K562 (cell line): ENCODE measurements around the gene RNF168. TPM values are rescaled to one million over a fixed set of nuclear protein-coding genes. Genes with fewer than 3 reads are reported as not detected.
"Not testable (repeated sequence)": the region's sequence is repeated elsewhere in the genome, so short reads cannot be mapped to it uniquely, and the experiment has no call there.

Experiments
- ADNP ChIP-seq: fragments of 200-800 bp; sonication (Bioruptor generic); IDR thresholded peaks from 2 replicates; pipeline ENCODE4 v1.6.1; 2016; ENCODE audit warnings: missing genetic modification characterization, missing compliant biosample characterization
- ATF7 ChIP-seq: fragments of 450-650 bp; IDR thresholded peaks from 2 replicates; pipeline ENCODE4 v1.7.1; 2014; ENCODE audit warnings: mild to moderate bottlenecking, moderate library complexity
- CTBP1 ChIP-seq: fragments of 450-650 bp; IDR thresholded peaks from 2 replicates; pipeline ENCODE4 v1.6.1; 2016; ENCODE audit warnings: borderline replicate concordance
- ELF1 ChIP-seq: fragments of 200-800 bp; sonication (Bioruptor generic); IDR thresholded peaks from 2 replicates; pipeline ENCODE4 v1.6.1; 2016; ENCODE audit warnings: missing genetic modification characterization, missing compliant biosample characterization
- ETV1 ChIP-seq: fragments of 450-650 bp; conservative IDR thresholded peaks from 2 replicates; pipeline ENCODE4 v1.6.1; 2016; ENCODE audit warnings: missing genetic modification characterization, control low read depth, low read depth, missing compliant biosample characterization
- KLF16 ChIP-seq: IDR thresholded peaks from 2 replicates; pipeline ENCODE4 v1.6.1; 2016; ENCODE audit warnings: antibody characterized with exemption
- MTA2 ChIP-seq: fragments of 450-650 bp; IDR thresholded peaks from 2 replicates; pipeline ENCODE4 v1.6.1; 2016; ENCODE audit warnings: low read depth
- MYNN ChIP-seq, 2 experiments: sonication (generic); formaldehyde crosslinking in 1 of 2; IDR thresholded peaks; 2 replicates each; pipeline versions ENCODE4 v1.5.0 to v1.6.1; 2016 to 2020; ENCODE audit warnings: antibody characterized with exemption in 1 of 2, missing genetic modification reagents in 1 of 2
- NFIC ChIP-seq: fragments of 450-650 bp; IDR thresholded peaks from 2 replicates; pipeline ENCODE4 v1.6.1; 2017; ENCODE audit warnings: mild to moderate bottlenecking, inconsistent platforms
- NR4A1 ChIP-seq, 2 experiments: fragments of 250-450 bp in 1 of 2; fragments of 450-650 bp in 1 of 2; sonication (Bioruptor Pico) in 1 of 2; IDR thresholded peaks; 2 replicates each; pipeline versions ENCODE4 v1.4.0 to v1.6.1; 2016 to 2020; ENCODE audit warnings: mild to moderate bottlenecking in 2 of 2, missing compliant biosample characterization in 1 of 2, missing genetic modification characterization in 1 of 2, moderate library complexity in 1 of 2
- PYGO2 ChIP-seq: fragments of 450-650 bp; IDR thresholded peaks from 2 replicates; pipeline ENCODE4 v1.6.1; 2016; ENCODE audit warnings: mild to moderate bottlenecking, missing genetic modification characterization, moderate library complexity, missing compliant biosample characterization
- TOE1 ChIP-seq, 2 experiments: fragments of 450-650 bp in 1 of 2; sonication (generic) in 1 of 2; formaldehyde crosslinking in 1 of 2; IDR thresholded peaks; 2 replicates each; pipeline versions ENCODE4 v1.7.1 to v1.8.0; 2016 to 2022; ENCODE audit warnings: borderline replicate concordance in 2 of 2, mild to moderate bottlenecking in 2 of 2, antibody characterized with exemption in 1 of 2, inconsistent platforms in 1 of 2, low read depth in 1 of 2, missing genetic modification reagents in 1 of 2, moderate library complexity in 1 of 2
- ZKSCAN1 ChIP-seq: fragments of 150-350 bp; IDR thresholded peaks from 2 replicates; pipeline ENCODE4 v1.6.1; 2016; ENCODE audit warnings: low read depth, low read length
- ZNF165 ChIP-seq: fragments of 250-450 bp; sonication (Bioruptor Pico); IDR thresholded peaks from 2 replicates; pipeline ENCODE4 v1.4.0; 2020; ENCODE audit warnings: borderline replicate concordance
- polyA plus RNA-seq, 8 experiments: library from polyadenylated mRNA; depleted of rRNA in 4 of 8; stranded (reverse) in 5 of 8; unstranded in 3 of 8; fragments of >200 nt; fragmentation: Nextera tagmentation in 2 of 8; fragmentation: Illumina TruSeq in 1 of 8; extraction: Ambion mirVana in 2 of 8; extraction: Trizol in 1 of 8; gene quantifications; 2 replicates each; pipeline versions ENCODE4 v1.2.1 to v1.2.3, GENCODE V29; 2011 to 2014; ENCODE audit warnings: inconsistent platforms in 1 of 8, missing spikeins in 1 of 8
- total RNA-seq, 7 experiments: library from RNA; depleted of rRNA in 6 of 7; stranded (reverse); fragments of >200 nt in 6 of 7; fragmentation: Illumina TruSeq in 2 of 7; extraction: Trizol in 2 of 7; gene quantifications; 2 replicates each; pipeline versions ENCODE4 v1.2.1 to v1.2.3, GENCODE V29; 2011 to 2021; ENCODE audit warnings: low replicate concordance in 1 of 7
- TF ChIP-seq, protein P1 (sequence below): fragments of 450-650 bp; IDR thresholded peaks from 2 replicates; pipeline ENCODE4 v1.6.1; 2016
- TF ChIP-seq, protein P2 (sequence below), 2 experiments: fragments of 450-650 bp in 1 of 2; IDR thresholded peaks; 2 replicates each; pipeline ENCODE4 v1.6.1; 2011 to 2017; ENCODE audit warnings: low read depth in 2 of 2, antibody characterized with exemption in 1 of 2, borderline replicate concordance in 1 of 2, low read length in 1 of 2, mild to moderate bottlenecking in 1 of 2, mixed read lengths in 1 of 2; ENCODE audit not compliant: control insufficient read depth in 1 of 2
- TF ChIP-seq, protein P3 (sequence below), 2 experiments: fragments of 450-650 bp; IDR thresholded peaks; 2 replicates each; pipeline ENCODE4 v1.6.1; 2016
- TF ChIP-seq, protein P4 (sequence below): sonication (generic); formaldehyde crosslinking; IDR thresholded peaks from 2 replicates; pipeline ENCODE4 v1.8.1; 2023; ENCODE audit warnings: mild to moderate bottlenecking, missing genetic modification reagents

Gene RNF168
- total and polyA plus RNA-seq, 9 of the 15 experiments (the other 6 are each of a cell fraction or from before 2014, with no cell fraction given), result 6.0 to 32.1 (median 16.6) TPM

DNA sequence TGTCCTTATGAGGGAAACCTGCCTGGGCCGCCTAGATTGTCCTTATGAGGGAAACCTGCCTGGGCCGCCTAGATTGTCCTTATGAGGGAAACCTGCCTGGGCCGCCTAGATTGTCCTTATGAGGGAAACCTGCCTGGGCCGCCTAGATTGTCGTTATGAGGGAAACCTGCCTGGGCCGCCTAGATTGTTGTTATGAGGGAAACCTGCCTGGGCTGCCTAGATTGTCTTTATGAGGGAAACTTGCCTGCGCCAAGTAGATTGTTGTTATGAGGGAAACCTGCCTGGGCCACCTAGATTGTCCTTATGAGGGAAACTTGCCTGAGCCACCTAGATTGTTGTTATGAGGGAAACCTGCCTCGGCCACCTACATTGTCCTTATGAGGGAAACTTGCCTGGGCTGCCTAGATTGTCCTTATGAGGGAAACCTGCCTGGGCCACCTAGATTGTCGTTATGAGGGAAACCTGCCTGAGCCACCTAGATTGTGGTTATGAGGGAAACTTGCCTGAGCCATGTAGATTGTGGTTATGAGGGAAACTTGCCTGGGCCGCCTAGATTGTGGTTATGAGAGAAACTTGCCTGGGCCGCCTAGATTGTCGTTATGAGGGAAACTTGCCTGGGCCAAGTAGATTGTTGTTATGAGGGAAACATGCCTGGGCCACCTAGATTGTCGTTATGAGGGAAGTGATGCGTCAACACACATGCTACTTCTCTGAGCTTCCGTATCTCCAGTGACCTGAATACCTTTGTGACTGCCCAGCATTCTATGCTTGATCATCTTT lies 8.3 kb upstream of the RNF168 start (continued):
- TF ChIP-seq, protein P1, sequence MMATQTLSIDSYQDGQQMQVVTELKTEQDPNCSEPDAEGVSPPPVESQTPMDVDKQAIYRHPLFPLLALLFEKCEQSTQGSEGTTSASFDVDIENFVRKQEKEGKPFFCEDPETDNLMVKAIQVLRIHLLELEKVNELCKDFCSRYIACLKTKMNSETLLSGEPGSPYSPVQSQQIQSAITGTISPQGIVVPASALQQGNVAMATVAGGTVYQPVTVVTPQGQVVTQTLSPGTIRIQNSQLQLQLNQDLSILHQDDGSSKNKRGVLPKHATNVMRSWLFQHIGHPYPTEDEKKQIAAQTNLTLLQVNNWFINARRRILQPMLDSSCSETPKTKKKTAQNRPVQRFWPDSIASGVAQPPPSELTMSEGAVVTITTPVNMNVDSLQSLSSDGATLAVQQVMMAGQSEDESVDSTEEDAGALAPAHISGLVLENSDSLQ, result 0 out of 2 replicates have a peak, but pooled peaks have one; percentile 28
- TF ChIP-seq, protein P2, sequence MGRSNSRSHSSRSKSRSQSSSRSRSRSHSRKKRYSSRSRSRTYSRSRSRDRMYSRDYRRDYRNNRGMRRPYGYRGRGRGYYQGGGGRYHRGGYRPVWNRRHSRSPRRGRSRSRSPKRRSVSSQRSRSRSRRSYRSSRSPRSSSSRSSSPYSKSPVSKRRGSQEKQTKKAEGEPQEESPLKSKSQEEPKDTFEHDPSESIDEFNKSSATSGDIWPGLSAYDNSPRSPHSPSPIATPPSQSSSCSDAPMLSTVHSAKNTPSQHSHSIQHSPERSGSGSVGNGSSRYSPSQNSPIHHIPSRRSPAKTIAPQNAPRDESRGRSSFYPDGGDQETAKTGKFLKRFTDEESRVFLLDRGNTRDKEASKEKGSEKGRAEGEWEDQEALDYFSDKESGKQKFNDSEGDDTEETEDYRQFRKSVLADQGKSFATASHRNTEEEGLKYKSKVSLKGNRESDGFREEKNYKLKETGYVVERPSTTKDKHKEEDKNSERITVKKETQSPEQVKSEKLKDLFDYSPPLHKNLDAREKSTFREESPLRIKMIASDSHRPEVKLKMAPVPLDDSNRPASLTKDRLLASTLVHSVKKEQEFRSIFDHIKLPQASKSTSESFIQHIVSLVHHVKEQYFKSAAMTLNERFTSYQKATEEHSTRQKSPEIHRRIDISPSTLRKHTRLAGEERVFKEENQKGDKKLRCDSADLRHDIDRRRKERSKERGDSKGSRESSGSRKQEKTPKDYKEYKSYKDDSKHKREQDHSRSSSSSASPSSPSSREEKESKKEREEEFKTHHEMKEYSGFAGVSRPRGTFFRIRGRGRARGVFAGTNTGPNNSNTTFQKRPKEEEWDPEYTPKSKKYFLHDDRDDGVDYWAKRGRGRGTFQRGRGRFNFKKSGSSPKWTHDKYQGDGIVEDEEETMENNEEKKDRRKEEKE (IDR thresholded peaks at IDR 0.05; ENCODE audit: borderline replicate concordance in 1 of 2, control insufficient read depth in 1 of 2, low read depth in 2 of 2, low read length in 1 of 2), result 0 out of 4 replicates have a peak, but pooled peaks of 1 of the 2 experiments have one; percentile 35
- TF ChIP-seq ATF7 (peak; percentile 44; the same call in 1 of the 2 replicates), NFIC (peak; percentile 82), ZNF165 (peak; percentile 82; the same call in 1 of the 2 replicates), PYGO2 (tag) (peak; percentile 54; the same call in 1 of the 2 replicates), ADNP (tag) (peak; percentile 63; the same call in 1 of the 2 replicates), CTBP1 (peak; percentile 55; the same call in 1 of the 2 replicates), ETV1 (tag) (peak; percentile 60), ZKSCAN1 (peak; percentile 49; the same call in 1 of the 2 replicates), TOE1 (IDR thresholded peaks at IDR 0.05; ENCODE audit: borderline replicate concordance) (0 out of 2 replicates have a peak, but pooled peaks have one; percentile 46), NR4A1 (tag; IDR thresholded peaks at IDR 0.05) (peak; percentile 83), MYNN (IDR thresholded peaks at IDR 0.05) (peak; percentile 36; the same call in 1 of the 2 replicates), ELF1 (tag) (0 out of 2 replicates have a peak, but pooled peaks have one; percentile 27), MTA2 (peak; percentile 94), KLF16 (peak; percentile 98)
- TF ChIP-seq, protein P3, sequence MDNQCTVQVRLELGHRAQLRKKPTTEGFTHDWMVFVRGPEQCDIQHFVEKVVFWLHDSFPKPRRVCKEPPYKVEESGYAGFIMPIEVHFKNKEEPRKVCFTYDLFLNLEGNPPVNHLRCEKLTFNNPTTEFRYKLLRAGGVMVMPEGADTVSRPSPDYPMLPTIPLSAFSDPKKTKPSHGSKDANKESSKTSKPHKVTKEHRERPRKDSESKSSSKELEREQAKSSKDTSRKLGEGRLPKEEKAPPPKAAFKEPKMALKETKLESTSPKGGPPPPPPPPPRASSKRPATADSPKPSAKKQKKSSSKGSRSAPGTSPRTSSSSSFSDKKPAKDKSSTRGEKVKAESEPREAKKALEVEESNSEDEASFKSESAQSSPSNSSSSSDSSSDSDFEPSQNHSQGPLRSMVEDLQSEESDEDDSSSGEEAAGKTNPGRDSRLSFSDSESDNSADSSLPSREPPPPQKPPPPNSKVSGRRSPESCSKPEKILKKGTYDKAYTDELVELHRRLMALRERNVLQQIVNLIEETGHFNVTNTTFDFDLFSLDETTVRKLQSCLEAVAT (IDR thresholded peaks at IDR 0.05), result peak in 1 of 2 experiments; percentile 87; a peak in 2 of 4 replicates
- TF ChIP-seq TOE1 (CRISPR knock-in tag; IDR thresholded peaks at IDR 0.05; ENCODE audit: borderline replicate concordance, low read depth); NR4A1 (CRISPR knock-in tag; IDR thresholded peaks at IDR 0.05); MYNN (CRISPR knock-in tag; IDR thresholded peaks at IDR 0.05): not testable (repeated sequence)
- TF ChIP-seq, protein P4, sequence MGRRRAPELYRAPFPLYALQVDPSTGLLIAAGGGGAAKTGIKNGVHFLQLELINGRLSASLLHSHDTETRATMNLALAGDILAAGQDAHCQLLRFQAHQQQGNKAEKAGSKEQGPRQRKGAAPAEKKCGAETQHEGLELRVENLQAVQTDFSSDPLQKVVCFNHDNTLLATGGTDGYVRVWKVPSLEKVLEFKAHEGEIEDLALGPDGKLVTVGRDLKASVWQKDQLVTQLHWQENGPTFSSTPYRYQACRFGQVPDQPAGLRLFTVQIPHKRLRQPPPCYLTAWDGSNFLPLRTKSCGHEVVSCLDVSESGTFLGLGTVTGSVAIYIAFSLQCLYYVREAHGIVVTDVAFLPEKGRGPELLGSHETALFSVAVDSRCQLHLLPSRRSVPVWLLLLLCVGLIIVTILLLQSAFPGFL, result 0 out of 2 replicates have a peak, but pooled peaks have one; percentile 61
